ENCODE data around the gene RBP3.

RBP3 gene

GRCh38 chr10:47348661-47349470 lies 703 bp downstream of the RBP3 start:
- TF ChIP-seq, protein P1, sequence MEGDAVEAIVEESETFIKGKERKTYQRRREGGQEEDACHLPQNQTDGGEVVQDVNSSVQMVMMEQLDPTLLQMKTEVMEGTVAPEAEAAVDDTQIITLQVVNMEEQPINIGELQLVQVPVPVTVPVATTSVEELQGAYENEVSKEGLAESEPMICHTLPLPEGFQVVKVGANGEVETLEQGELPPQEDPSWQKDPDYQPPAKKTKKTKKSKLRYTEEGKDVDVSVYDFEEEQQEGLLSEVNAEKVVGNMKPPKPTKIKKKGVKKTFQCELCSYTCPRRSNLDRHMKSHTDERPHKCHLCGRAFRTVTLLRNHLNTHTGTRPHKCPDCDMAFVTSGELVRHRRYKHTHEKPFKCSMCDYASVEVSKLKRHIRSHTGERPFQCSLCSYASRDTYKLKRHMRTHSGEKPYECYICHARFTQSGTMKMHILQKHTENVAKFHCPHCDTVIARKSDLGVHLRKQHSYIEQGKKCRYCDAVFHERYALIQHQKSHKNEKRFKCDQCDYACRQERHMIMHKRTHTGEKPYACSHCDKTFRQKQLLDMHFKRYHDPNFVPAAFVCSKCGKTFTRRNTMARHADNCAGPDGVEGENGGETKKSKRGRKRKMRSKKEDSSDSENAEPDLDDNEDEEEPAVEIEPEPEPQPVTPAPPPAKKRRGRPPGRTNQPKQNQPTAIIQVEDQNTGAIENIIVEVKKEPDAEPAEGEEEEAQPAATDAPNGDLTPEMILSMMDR (IDR thresholded peaks at IDR 0.05) = no peak
- no peak overlapping the region for H3K4me3 ChIP-seq (ENCODE audit: low read depth, low read length)
- H3K4me2 ChIP-seq (ENCODE audit: low read length) = no peak overlapping the region
- H2AFZ ChIP-seq = no peak overlapping the region
- H3K79me2 ChIP-seq = no peaks in the 10 kb centered on the region
- H3K27ac ChIP-seq = no peak overlapping the region
- no peaks in the 10 kb centered on the region for H3K9me3 ChIP-seq (ENCODE audit: control insufficient read depth, low read length)
- H3K27me3 ChIP-seq (ENCODE audit: control insufficient read depth, insufficient read depth, low read length) = no peaks in the 10 kb centered on the region
- no peaks in the 10 kb centered on the region for H3K36me3 ChIP-seq (ENCODE audit: control insufficient read depth, insufficient read depth, low read length)
- H3K9ac ChIP-seq = no peak overlapping the region
- H3K4me1 ChIP-seq = no peaks in the 10 kb centered on the region

GRCh38 chr10:47349516-47349915 lies 1.4 kb downstream of the RBP3 start:
- Histone ChIP-seq H3K9ac (no peak overlapping the region), H3K79me2 (no peaks in the 10 kb centered on the region), H3K4me3 (ENCODE audit: low read depth, low read length) (no peak overlapping the region), H3K27ac (no peak overlapping the region), H3K4me1 (no peaks in the 10 kb centered on the region), H3K27me3 (ENCODE audit: control insufficient read depth, insufficient read depth, low read length) (no peaks in the 10 kb centered on the region), H3K4me2 (ENCODE audit: low read length) (no peak overlapping the region), H2AFZ (no peak overlapping the region), H3K36me3 (ENCODE audit: control insufficient read depth, insufficient read depth, low read length) (no peaks in the 10 kb centered on the region), H3K9me3 (ENCODE audit: control insufficient read depth, low read length) (no peaks in the 10 kb centered on the region)
- TF ChIP-seq, protein P1 (IDR thresholded peaks at IDR 0.05) = no peak

DNA sequence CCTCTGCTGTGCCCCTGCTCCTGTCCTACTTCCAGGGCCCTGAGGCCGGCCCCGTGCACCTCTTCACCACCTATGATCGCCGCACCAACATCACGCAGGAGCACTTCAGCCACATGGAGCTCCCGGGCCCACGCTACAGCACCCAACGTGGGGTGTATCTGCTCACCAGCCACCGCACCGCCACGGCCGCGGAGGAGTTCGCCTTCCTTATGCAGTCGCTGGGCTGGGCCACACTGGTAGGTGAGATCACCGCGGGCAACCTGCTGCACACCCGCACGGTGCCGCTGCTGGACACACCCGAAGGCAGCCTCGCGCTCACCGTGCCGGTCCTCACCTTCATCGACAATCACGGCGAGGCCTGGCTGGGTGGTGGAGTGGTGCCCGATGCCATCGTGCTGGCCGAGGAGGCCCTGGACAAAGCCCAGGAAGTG lies 1.8 kb downstream of the RBP3 start:
- no peak overlapping the region for H3K4me3 ChIP-seq (ENCODE audit: low read depth, low read length)
- H3K27ac ChIP-seq = no peak overlapping the region
- no peak overlapping the region for H3K4me2 ChIP-seq (ENCODE audit: low read length)
- no peaks in the 10 kb centered on the region for H3K79me2 ChIP-seq
- H3K9ac ChIP-seq = no peak overlapping the region
- TF ChIP-seq, protein P1 (IDR thresholded peaks at IDR 0.05) = no peak
- H3K9me3 ChIP-seq (ENCODE audit: control insufficient read depth, low read length) = no peaks in the 10 kb centered on the region
- no peaks in the 10 kb centered on the region for H3K36me3 ChIP-seq (ENCODE audit: control insufficient read depth, insufficient read depth, low read length)
- no peaks in the 10 kb centered on the region for H3K27me3 ChIP-seq (ENCODE audit: control insufficient read depth, insufficient read depth, low read length)
- no peak overlapping the region for H2AFZ ChIP-seq
- no peaks in the 10 kb centered on the region for H3K4me1 ChIP-seq

- no peak overlapping the region for H3K4me2 ChIP-seq (ENCODE audit: low read length)
- no peaks in the 10 kb centered on the region for H3K9me3 ChIP-seq (ENCODE audit: control insufficient read depth, low read length)
- TF ChIP-seq, protein P1 (IDR thresholded peaks at IDR 0.05) = no peak
- H3K27me3 ChIP-seq (ENCODE audit: control insufficient read depth, insufficient read depth, low read length) = no peaks in the 10 kb centered on the region
- no peaks in the 10 kb centered on the region for H3K36me3 ChIP-seq (ENCODE audit: control insufficient read depth, insufficient read depth, low read length)
- no peak overlapping the region for H3K9ac ChIP-seq
- no peak overlapping the region for H3K4me3 ChIP-seq (ENCODE audit: low read depth, low read length)
- H3K79me2 ChIP-seq = no peaks in the 10 kb centered on the region
- H3K27ac ChIP-seq = no peak overlapping the region
- H2AFZ ChIP-seq = no peak overlapping the region
- H3K4me1 ChIP-seq = no peaks in the 10 kb centered on the region
These were observed 2.8 kb downstream of the RBP3 start for GRCh38 chr10:47350671-47351640.
